Transverse colon (tissue), 4 donors: Measurements from ENCODE around the gene PTPRN2. TPM values are rescaled to one million over a fixed set of nuclear protein-coding genes. Genes with fewer than 3 reads are reported as not detected.

Source experiments
- DNase-seq: peaks from one replicate; pipeline ENCODE4 v3.0.0-alpha.2; 2019
- H3K27ac ChIP-seq, 4 donors: fragments of 200-600 bp; sonication (generic); 2 replicates each; pipeline ENCODE4 v1.5.1; 2016 to 2018; ENCODE audit warnings: inconsistent platforms in 4 of 4
- H3K27me3 ChIP-seq: fragments of 200-600 bp; sonication (generic); 2 replicates; pipeline ENCODE4 v1.5.1; 2017; ENCODE audit warnings: inconsistent platforms
- H3K36me3 ChIP-seq, 4 donors: fragments of 200-600 bp; sonication (generic); 2 replicates each; pipeline ENCODE4 v1.5.1; 2017 to 2019; ENCODE audit warnings: inconsistent platforms in 4 of 4
- H3K4me1 ChIP-seq, 4 donors: fragments of 200-600 bp; sonication (generic); 2 replicates each; pipeline ENCODE4 v1.5.1; 2017 to 2020; ENCODE audit warnings: inconsistent platforms in 4 of 4
- H3K4me3 ChIP-seq, 4 donors: fragments of 200-600 bp; sonication (generic); 1 replicate in 1 of 4; 2 replicates in 3 of 4; pipeline versions ENCODE4 v1.5.1 to v1.6.1; 2017 to 2019; ENCODE audit warnings: inconsistent platforms in 4 of 4
- H3K9me3 ChIP-seq, 2 donors: fragments of 200-600 bp; sonication (generic); 2 replicates each; pipeline ENCODE4 v1.5.1; 2017 to 2019; ENCODE audit warnings: inconsistent platforms in 2 of 2
- EP300 ChIP-seq: sonication (generic); formaldehyde crosslinking; IDR thresholded peaks from one replicate; pipeline ENCODE4 v1.6.1; 2017; ENCODE audit warnings: antibody characterized with exemption, low read depth
- POLR2A ChIP-seq: fragments of 450-650 bp; IDR thresholded peaks from one replicate; pipeline ENCODE4 v1.6.1; 2016; ENCODE audit warnings: antibody characterized with exemption, mild to moderate bottlenecking, moderate library complexity
- POLR2AphosphoS5 ChIP-seq, 3 donors: sonication (generic); formaldehyde crosslinking; IDR thresholded peaks; one replicate each; pipeline ENCODE4 v1.6.1; 2016; ENCODE audit warnings: antibody characterized with exemption in 3 of 3
- WGBS, 2 donors: methylation state at CpG; one replicate each; pipeline ENCODE4 v1.1.5; 2018; ENCODE audit warnings: low coverage in 1 of 2; 5-methylcytosine and 5-hydroxymethylcytosine counted together
- in situ Hi-C, 4 donors: fragments of 200-750 bp; cut with MboI; loops; one replicate each; pipeline versions ENCODE4 v1.15.0 to v1.15.1; 2017; ENCODE audit warnings: low sequenced_read_pairs in 3 of 4, low pct_ligation_motif_present in 1 of 4, low pct_unique_long_range_greater_than_20kb in 1 of 4
- intact Hi-C: fragments of 100-400 bp; cut with DNase I; formaldehyde crosslinking; loops from one replicate; pipeline ENCODE4 v1.15.1; 2023; ENCODE audit warnings: low total_unique reads
- total RNA-seq, 4 donors: library from RNA; depleted of rRNA; stranded (reverse); fragments of >200 nt; gene quantifications; one replicate each; pipeline ENCODE4 v1.1.0, GENCODE V29; 2016
- TF ChIP-seq, protein P1 (sequence below), 5 experiments: fragments of 200-600 bp in 3 of 5; fragments of 450-650 bp in 2 of 5; sonication (generic) in 3 of 5; IDR thresholded peaks; 1 replicate in 2 of 5; 2 replicates in 3 of 5; pipeline ENCODE4 v1.5.1; 2016 to 2017; ENCODE audit warnings: antibody characterized with exemption in 5 of 5, inconsistent platforms in 3 of 5, mild to moderate bottlenecking in 2 of 5, moderate library complexity in 1 of 5

Gene PTPRN2
- total RNA-seq, 4 donors from 2014 or later, result 15.4 to 31.1 (median 21.8) TPM

DNA sequence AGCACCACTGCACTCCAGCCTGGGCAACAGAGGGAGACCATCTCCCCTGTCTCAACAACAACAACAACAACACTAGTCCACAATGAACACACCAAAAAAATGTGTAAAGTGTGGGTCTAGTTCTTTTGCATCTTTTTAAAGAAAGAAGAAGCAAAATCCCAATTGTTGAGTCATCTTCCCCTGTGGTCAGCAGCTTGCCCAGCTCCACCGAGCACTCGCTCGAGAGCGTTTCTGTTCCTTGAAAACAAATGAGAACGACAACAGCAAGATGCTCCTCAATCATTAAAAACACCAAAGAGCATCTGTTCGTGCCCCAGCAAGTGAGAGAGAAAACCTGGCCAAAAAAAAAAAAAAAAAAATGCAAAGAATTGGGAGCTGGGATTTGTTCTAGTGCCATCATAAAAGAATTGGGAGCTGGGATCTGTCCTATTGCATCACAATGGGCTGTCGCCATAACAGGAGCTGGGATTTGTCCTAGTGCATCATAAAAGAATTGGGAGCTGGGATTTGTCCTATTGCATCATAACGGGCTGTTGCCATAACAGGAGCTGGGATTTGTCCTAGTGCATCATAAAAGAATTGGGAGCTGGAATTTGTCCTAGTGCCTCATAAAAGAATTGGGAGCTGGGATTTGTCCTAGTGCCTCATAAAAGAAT is 118.1 kb downstream of the PTPRN2 start:
- H3K4me1 ChIP-seq, result peaks cover 0 to 3% (median 0%) of the 10 kb centered on the region in 4 donors
- WGBS, 2 donors, result 51 to 69% methylated on average over 8 of the region's 8 CpGs
- H3K27me3 ChIP-seq, result no peaks in the 10 kb centered on the region
- peak overlapping the region in 3 of 4 donors; percentile 15 to 66 (median 43) for H3K27ac ChIP-seq
- peak; percentile 25 to 81 (median 72) for TF ChIP-seq POLR2AphosphoS5 (IDR thresholded peaks at IDR 0.05)
- TF ChIP-seq POLR2A, result no peak
- peak; percentile 79 for TF ChIP-seq EP300
- intact Hi-C loops (no loop called here), in situ Hi-C loops (no loop called here)
- no peak for DNase-seq
- no peaks in the 10 kb centered on the region for H3K36me3 ChIP-seq
- no peak overlapping the region for H3K4me3 ChIP-seq
- no peaks in the 10 kb centered on the region for H3K9me3 ChIP-seq

DNA sequence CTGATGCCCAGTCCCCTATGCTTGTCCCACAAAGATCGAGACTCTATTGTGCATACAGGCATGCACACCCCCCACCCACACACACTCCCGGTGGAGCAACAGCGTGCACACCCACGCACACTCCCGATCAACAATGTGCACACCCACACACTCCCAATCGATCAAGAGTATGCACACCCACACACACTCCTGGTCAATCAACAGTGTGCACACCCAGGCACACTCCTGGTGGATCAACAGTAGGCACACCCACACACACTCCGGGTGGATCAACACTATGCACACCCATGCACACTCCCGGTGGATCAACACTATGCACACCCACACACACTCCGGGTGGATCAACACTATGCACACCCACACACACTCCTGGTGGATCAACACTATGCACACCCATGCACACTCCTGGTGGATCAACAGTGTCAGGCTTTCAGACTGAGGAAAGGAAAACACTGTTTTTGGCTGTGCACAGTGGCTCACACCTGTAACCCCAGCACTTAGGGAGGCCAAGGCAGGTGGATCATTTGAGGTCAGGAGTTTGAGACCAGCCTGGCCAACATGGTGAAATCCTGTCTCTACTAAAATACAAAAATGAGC is 118.8 kb downstream of the PTPRN2 start:
- 80% methylated on average over 1 to 7 of the region's 9 CpGs for WGBS, 2 donors
- no peaks in the 10 kb centered on the region for H3K36me3 ChIP-seq
- in situ Hi-C loops (no loop called here), intact Hi-C loops (no loop called here)
- H3K4me1 ChIP-seq, result peaks cover 0 to 3% (median 0%) of the 10 kb centered on the region in 4 donors
- peak overlapping the region in 2 of 4 donors; percentile 15 to 66 for H3K27ac ChIP-seq
- TF ChIP-seq POLR2A (no peak), POLR2AphosphoS5 (IDR thresholded peaks at IDR 0.05) (no peak), EP300 (no peak)
- TF ChIP-seq, protein P1, sequence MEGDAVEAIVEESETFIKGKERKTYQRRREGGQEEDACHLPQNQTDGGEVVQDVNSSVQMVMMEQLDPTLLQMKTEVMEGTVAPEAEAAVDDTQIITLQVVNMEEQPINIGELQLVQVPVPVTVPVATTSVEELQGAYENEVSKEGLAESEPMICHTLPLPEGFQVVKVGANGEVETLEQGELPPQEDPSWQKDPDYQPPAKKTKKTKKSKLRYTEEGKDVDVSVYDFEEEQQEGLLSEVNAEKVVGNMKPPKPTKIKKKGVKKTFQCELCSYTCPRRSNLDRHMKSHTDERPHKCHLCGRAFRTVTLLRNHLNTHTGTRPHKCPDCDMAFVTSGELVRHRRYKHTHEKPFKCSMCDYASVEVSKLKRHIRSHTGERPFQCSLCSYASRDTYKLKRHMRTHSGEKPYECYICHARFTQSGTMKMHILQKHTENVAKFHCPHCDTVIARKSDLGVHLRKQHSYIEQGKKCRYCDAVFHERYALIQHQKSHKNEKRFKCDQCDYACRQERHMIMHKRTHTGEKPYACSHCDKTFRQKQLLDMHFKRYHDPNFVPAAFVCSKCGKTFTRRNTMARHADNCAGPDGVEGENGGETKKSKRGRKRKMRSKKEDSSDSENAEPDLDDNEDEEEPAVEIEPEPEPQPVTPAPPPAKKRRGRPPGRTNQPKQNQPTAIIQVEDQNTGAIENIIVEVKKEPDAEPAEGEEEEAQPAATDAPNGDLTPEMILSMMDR (IDR thresholded peaks at IDR 0.05), result no peak
- no peaks in the 10 kb centered on the region for H3K27me3 ChIP-seq
- no peak for DNase-seq
- H3K9me3 ChIP-seq, result no peaks in the 10 kb centered on the region
- H3K4me3 ChIP-seq, result no peak overlapping the region

DNA sequence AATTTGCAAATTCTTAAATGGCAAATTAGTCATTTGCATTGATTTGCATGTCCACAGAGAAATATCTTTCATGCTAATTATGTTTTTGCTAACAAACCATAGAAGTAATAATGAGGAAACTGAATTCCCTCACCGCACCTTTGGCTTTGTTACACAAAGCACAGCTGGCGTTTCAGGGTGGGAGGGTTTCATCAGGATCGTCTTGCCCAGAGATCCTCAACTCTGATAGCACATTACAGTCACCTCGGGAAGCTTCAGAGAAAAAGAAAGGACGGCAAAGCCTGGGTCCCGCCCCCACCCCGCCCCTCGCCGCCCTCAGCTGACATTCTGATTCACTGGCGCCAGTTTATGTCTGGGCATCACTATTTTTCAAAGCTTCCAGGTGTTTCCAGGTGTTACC is 119.4 kb downstream of the PTPRN2 start:
- Histone ChIP-seq H3K4me3 (no peak overlapping the region), H3K27ac (no peak overlapping the region), H3K27me3 (no peaks in the 10 kb centered on the region), H3K36me3 (no peaks in the 10 kb centered on the region), H3K4me1 (peaks cover 0 to 3% (median 0%) of the 10 kb centered on the region in 4 donors), H3K9me3 (no peaks in the 10 kb centered on the region)
- no peak for TF ChIP-seq POLR2AphosphoS5 (IDR thresholded peaks at IDR 0.05)
- 13 to 48% methylated on average over 3 to 10 of the region's 10 CpGs for WGBS, 2 donors
- intact Hi-C loops, result no loop called here
- DNase-seq, result no peak
- in situ Hi-C loops, result no loop called here

DNA sequence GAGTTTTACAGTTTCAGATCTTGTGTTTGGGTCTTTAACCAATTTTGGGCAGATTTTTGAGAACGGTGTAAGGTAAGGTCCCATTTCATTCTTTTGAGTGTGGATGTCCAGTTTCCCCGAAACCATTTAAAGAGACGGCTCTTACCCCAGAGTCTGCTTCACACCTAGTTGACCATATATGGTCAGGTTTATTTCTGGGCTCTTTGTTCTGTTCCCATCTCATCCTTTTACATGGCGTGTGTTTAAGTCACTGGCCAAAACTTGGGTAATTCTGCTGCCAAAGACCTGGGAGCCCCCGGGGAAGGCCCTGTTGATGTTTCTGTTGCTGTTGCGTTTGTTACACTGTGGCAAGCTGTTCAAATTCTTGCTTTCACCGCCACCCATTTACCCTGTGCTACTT is 120.1 kb downstream of the PTPRN2 start:
- Histone ChIP-seq H3K9me3 (no peaks in the 10 kb centered on the region), H3K36me3 (no peaks in the 10 kb centered on the region), H3K4me1 (peaks cover 0 to 3% (median 0%) of the 10 kb centered on the region in 4 donors), H3K27me3 (no peaks in the 10 kb centered on the region), H3K27ac (no peak overlapping the region), H3K4me3 (no peak overlapping the region)
- in situ Hi-C loops (no loop called here), intact Hi-C loops (no loop called here)
- no peak for DNase-seq
- no peak for TF ChIP-seq POLR2AphosphoS5 (IDR thresholded peaks at IDR 0.05)
- TF ChIP-seq EP300, result no peak
- no peak for TF ChIP-seq POLR2A
- TF ChIP-seq, protein P1 (IDR thresholded peaks at IDR 0.05), result no peak
- WGBS, 2 donors, result 59 to 78% methylated on average over 7 of the region's 7 CpGs

DNA sequence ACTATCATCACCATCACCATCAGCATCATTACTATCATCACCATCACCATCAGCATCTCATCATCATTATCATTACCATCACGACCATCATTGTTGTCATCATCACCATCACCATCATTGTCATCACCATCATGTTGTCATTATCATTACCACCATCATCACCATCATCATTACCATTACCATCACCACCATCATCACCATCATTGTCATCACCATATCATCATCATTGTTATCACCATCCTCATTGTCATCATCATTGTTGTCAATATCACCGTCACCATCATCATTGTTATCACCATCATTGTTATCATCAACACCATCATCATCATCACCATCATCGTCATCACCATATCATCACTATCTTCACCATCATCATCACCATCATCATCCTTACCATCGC is 124.3 kb downstream of the PTPRN2 start:
- Histone ChIP-seq H3K9me3 (no peaks in the 10 kb centered on the region), H3K27ac (no peak overlapping the region), H3K4me3 (no peak overlapping the region), H3K27me3 (no peaks in the 10 kb centered on the region), H3K36me3 (no peaks in the 10 kb centered on the region), H3K4me1 (no peaks in the 10 kb centered on the region)
- in situ Hi-C loops (no loop called here), intact Hi-C loops (no loop called here)
- TF ChIP-seq POLR2AphosphoS5 (IDR thresholded peaks at IDR 0.05), result no peak
- TF ChIP-seq, protein P1 (IDR thresholded peaks at IDR 0.05), result no peak
- no peak for TF ChIP-seq EP300
- no peak for TF ChIP-seq POLR2A
- no peak for DNase-seq
- WGBS, 2 donors, result 81 to 86% methylated on average over 4 of the region's 4 CpGs
